ENCODE data around the gene AK2.
A peak's percentile ranks its signal among the peaks of the same experiment; 100 is the strongest.
"Not testable (repeated sequence)": the region's sequence is repeated elsewhere in the genome, so short reads cannot be mapped to it uniquely, and the experiment has no call there.

AK2 gene

GRCh38 chr1:32989160-32990050 is 47.3 kb downstream of the AK2 start:
- no peak for TF ChIP-seq ZNF274 (IDR thresholded peaks at IDR 0.05; ENCODE audit: low read depth, low read length)
- H3K4me3 ChIP-seq (ENCODE audit: low read length), result no peak overlapping the region

DNA sequence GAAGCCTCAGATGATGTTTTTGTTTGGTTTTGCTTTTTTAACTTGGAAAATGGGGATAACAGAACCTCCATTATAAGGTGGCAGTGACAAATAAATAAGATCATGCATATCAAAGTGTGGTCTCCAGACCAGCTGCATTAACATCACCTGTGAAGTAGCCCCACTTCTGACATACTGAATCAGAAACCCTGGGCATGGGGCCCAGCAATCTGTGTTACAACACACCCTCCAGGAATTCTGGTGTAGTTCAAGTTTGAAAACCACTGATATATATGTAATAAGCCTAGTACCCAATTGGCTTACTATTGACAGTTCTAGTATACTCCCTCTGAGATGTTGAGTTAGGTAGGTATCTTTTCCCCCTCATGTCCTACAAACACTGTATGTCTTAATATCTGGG is 48.0 kb downstream of the AK2 start:
- TF ChIP-seq ZNF274 (IDR thresholded peaks at IDR 0.05; ENCODE audit: low read depth, low read length), result no peak
- H3K4me3 ChIP-seq (ENCODE audit: low read length), result no peak overlapping the region

- TF ChIP-seq ZNF274 (IDR thresholded peaks at IDR 0.05; ENCODE audit: low read depth, low read length), result no peak
- no peak overlapping the region for H3K4me3 ChIP-seq (ENCODE audit: low read length)
Observed at GRCh38 chr1:32985226-32985625, 51.5 kb downstream of the AK2 start.

DNA sequence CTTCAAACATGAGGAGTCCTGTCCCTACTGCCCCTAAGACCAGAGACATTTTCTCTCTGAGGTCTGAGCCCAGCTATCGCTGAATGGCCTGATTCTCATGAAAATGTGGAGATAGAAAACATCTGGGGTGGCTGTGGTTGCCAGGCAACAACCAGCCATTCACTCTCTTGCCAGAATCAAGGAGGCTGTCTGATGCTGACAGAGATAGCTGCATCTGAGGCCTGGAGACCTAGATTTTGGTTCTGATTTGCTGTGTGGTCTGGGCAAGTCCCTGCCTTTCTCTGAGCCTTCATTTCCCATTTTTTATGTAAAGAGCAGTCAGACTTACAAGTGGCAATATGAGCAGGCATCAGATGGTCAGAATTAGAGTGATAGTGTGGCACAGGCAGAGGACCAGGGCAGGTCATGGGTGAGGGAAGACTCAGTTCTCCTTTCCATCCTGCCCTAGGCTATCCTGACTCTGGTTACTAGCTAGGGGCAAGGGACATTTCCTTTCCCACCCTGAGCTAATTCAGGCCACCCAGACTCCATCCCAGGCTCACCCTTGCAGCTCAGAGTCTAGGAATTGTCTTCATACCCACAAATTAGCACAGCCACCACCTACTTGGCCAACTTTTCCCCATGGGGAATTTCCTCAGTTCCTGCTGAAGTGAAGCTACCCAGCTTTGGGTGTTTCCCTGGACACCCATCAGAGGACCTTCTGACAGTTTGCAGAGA is 52.1 kb downstream of the AK2 start:
- no peak for TF ChIP-seq ZNF274 (IDR thresholded peaks at IDR 0.05; ENCODE audit: low read depth, low read length)
- no peak overlapping the region for H3K4me3 ChIP-seq (ENCODE audit: low read length)

GRCh38 chr1:32984090-32984454 is 52.6 kb downstream of the AK2 start:
- no peak overlapping the region for H3K4me3 ChIP-seq (ENCODE audit: low read length)
- no peak for TF ChIP-seq ZNF274 (IDR thresholded peaks at IDR 0.05; ENCODE audit: low read depth, low read length)

DNA sequence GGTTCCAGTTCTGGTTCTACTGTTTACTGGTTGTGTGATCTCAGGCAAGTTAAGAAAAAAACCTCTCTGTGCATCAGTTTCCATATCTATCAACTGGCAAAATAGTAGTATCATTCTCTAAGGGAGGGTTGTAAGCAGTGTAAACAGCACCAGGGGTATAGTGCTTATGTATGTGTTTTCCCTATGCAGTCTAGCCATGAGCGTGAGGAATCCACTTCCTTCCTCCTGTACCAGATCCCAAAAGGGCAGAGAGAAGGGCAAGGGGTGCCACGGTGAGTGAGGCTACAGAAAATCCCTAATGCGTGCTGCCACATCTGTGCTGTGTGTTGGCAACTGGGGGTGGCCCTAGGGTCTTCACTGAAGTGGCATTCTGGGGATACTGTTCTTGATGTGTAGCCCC is 53.7 kb downstream of the AK2 start:
- TF ChIP-seq ZNF274 (IDR thresholded peaks at IDR 0.05; ENCODE audit: low read depth, low read length), result no peak
- H3K4me3 ChIP-seq (ENCODE audit: low read length), result no peak overlapping the region

- TF ChIP-seq ZNF274 (IDR thresholded peaks at IDR 0.05; ENCODE audit: low read depth, low read length), result no peak
- peak overlapping the region; percentile 35; the same call in 1 of the 2 replicates for H3K4me3 ChIP-seq (ENCODE audit: low read length)
Observed at GRCh38 chr1:32981003-32981901, 55.4 kb downstream of the AK2 start.

DNA sequence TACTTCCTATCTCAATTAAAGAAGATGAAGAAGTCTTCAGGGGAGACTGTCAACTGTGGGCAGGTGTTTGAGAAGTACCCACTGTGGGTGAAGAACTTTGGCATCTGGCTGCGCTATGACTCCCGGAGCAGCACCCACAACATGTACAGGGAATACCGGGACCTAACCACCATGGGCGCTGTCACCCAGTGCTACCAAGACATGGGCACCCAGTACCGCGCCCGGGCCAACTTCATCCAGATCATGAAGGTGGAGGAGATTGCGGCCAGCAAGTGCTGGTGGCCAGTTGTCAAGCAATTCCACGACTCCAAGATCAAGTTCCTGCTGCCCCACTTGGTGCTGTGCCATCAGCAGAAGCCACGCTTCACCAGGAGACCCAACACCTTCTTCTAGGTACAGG is 56.6 kb downstream of the AK2 start:
- no peak for TF ChIP-seq ZNF274 (IDR thresholded peaks at IDR 0.05; ENCODE audit: low read depth, low read length)
- H3K4me3 ChIP-seq (ENCODE audit: low read length), result no peak overlapping the region

DNA sequence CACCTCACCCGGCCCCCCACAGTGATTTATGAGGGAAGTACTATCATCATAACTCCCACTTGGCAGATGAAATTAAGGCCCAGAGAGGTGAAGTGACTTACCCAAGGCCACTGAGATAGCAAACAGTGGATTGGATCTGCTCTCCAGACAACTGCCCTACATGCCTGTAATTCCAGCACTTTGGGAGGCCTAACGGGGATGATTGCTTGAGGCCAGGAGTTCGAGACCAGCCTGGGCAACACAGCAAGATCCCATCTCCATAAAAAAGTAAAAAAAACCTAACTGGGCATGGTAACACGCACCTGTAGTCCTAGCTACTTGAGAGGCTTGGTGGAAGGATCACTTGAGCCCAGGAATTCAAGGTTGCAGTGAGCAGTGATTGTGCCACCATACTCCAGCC is 57.8 kb downstream of the AK2 start:
- TF ChIP-seq ZNF274 (IDR thresholded peaks at IDR 0.05; ENCODE audit: low read depth, low read length), result no peak
- H3K4me3 ChIP-seq (ENCODE audit: low read length), result no peak overlapping the region

DNA sequence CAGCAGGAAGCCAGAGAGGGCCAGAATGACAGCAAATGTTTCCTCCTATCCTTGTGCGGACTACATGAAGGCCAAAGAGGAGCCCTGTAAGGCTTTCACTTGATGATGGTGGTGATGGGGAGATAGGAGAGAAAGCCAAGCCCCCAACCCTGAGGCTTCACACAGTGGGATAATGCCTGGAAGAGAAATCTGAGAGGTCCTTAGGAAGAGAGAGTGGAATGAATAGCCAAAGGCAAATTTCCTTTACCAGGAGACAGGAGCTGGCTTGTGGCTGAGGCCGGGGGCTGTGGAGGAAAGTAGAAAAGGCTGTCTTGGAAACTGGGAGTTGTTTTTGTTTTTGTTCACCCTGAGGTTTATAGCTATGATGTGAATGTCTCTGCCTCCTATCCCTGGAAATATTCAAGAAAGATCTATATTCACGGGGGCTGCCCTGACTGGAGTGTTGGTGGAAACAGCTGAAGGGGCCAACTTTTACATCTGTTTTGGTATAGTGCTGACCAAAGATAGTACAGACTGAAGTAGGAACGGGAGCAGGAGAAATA is 59.1 kb downstream of the AK2 start:
- no peak for TF ChIP-seq ZNF274 (IDR thresholded peaks at IDR 0.05; ENCODE audit: low read depth, low read length)
- H3K4me3 ChIP-seq (ENCODE audit: low read length), result no peak overlapping the region

GRCh38 chr1:32975055-32975454 is 61.6 kb downstream of the AK2 start:
- not testable (repeated sequence) for H3K4me3 ChIP-seq (ENCODE audit: low read length)

DNA sequence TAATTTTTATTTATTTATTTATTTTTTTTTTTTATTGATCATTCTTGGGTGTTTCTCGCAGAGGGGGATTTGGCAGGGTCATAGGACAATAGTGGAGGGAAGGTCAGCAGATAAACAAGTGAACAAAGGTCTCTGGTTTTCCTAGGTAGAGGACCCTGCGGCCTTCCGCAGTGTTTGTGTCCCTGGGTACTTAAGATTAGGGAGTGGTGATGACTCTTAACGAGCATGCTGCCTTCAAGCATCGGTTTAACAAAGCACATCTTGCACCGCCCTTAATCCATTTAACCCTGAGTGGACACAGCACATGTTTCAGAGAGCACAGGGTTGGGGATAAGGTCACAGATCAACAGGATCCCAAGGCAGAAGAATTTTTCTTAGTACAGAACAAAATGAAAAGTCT is 63.2 kb downstream of the AK2 start:
- not testable (repeated sequence) for H3K4me3 ChIP-seq (ENCODE audit: low read length)

DNA sequence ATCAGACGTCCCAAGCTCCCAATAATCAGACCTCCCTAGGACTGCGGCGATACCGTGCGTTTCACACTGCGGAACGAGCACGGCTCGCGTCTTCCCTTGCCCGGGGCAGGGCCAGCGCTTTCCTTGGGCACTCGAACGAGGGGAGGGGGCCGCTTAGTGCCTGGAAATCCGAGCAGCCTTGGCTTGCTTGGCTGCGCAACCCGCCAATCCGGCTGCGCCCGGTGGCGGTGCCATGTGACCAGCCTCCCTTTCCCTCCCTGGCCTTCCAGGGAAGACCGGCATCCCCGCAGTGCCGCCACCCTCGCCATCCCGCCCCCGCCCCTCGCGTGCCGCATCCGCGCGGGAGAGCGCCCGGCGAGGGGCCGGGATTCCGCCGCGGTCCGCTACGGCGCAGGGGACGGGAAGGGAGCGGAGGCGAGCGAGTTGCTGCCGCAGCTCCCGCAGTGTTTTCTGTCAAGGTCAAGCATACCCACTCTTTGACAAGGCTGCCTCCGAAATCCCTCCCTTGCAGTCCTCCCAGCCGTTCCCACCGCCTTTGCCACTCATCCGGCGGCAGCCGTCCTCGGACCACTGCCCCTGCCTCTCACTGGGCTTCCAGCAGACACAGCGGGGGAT is 63.8 kb downstream of the AK2 start:
- peak overlapping the region; percentile 30; the same call in 1 of the 2 replicates for H3K4me3 ChIP-seq (ENCODE audit: low read length)
- no peak for TF ChIP-seq ZNF274 (IDR thresholded peaks at IDR 0.05; ENCODE audit: low read depth, low read length)

- no peak for TF ChIP-seq ZNF274 (IDR thresholded peaks at IDR 0.05; ENCODE audit: low read depth, low read length)
Observed at GRCh38 chr1:32971576-32971975, 65.1 kb downstream of the AK2 start.

More at GRCh38 chr1:32971576-32971975, 65.1 kb downstream of the AK2 start:
- no peak overlapping the region for H3K4me3 ChIP-seq (ENCODE audit: low read length)

Measured in GM08714 (cell line).